ENCODE results near the gene LGALS3.

Gene LGALS3

GRCh38 chr14:55115460-55115859 lies 13.6 kb upstream of the LGALS3 start:
- no peak for DNase-seq

- DNase-seq = no peak
These were observed 13.2 kb upstream of the LGALS3 start for GRCh38 chr14:55115861-55116245.

GRCh38 chr14:55116246-55117030 lies 12.6 kb upstream of the LGALS3 start:
- no peak for DNase-seq

GRCh38 chr14:55117803-55118441 lies 11.1 kb upstream of the LGALS3 start:
- DNase-seq = no peak

- DNase-seq = no peak
These were observed 10.3 kb upstream of the LGALS3 start for GRCh38 chr14:55118761-55119160.

- DNase-seq = no peak
These were observed 8.2 kb upstream of the LGALS3 start for GRCh38 chr14:55120571-55121495.

- no peak for DNase-seq
These were observed 7.2 kb upstream of the LGALS3 start for GRCh38 chr14:55121628-55122439.

GRCh38 chr14:55122440-55122986 lies 6.5 kb upstream of the LGALS3 start:
- no peak for DNase-seq

- DNase-seq = no peak
These were observed 6.0 kb upstream of the LGALS3 start for GRCh38 chr14:55123101-55123500.

- no peak for DNase-seq
These were observed 5.0 kb upstream of the LGALS3 start for GRCh38 chr14:55123852-55124639.

- no peak for DNase-seq
These were observed 4.2 kb upstream of the LGALS3 start for GRCh38 chr14:55124774-55125386.

- DNase-seq = no peak
These were observed 3.6 kb upstream of the LGALS3 start for GRCh38 chr14:55125403-55125802.

- DNase-seq = no peak
These were observed 3.0 kb upstream of the LGALS3 start for GRCh38 chr14:55126034-55126433.

- no peak for DNase-seq
These were observed 2.1 kb upstream of the LGALS3 start for GRCh38 chr14:55126932-55127459.

GRCh38 chr14:55127460-55127951 lies 1.5 kb upstream of the LGALS3 start:
- DNase-seq = no peak

GRCh38 chr14:55128386-55129085 lies 516 bp upstream of the LGALS3 start:
- no peak for DNase-seq

- no peak for DNase-seq
These were observed 560 bp downstream of the LGALS3 start for GRCh38 chr14:55129428-55130195.

- DNase-seq = no peak
These were observed 1.1 kb downstream of the LGALS3 start for GRCh38 chr14:55130196-55130550.

Measured in cerebellar nuclear complex (tissue), 1 donor.